GM19035 (cell line): ENCODE results near the gene GFI1.

Experiments used
- ATAC-seq: cut with Tn5 transposase; IDR thresholded peaks from one replicate; pipeline ENCODE4 v1.9.1; 2021; ENCODE audit not compliant: unreplicated experiment

GFI1 gene

GRCh38 chr1:92488832-92489231, 2.1 kb upstream of the GFI1 start:
- ATAC-seq, result no peak

- ATAC-seq, result no peak
Observed at GRCh38 chr1:92488416-92488815, 1.7 kb upstream of the GFI1 start.

GRCh38 chr1:92487078-92487605, 417 bp upstream of the GFI1 start:
- ATAC-seq, result no peak

- peak; percentile 56 for ATAC-seq
Observed at GRCh38 chr1:92485381-92486250, 1.1 kb downstream of the GFI1 start.

- ATAC-seq, result peak; percentile 22
Observed at GRCh38 chr1:92484472-92485380, 2.0 kb downstream of the GFI1 start.

- ATAC-seq, result no peak
Observed at GRCh38 chr1:92483610-92484471, 2.9 kb downstream of the GFI1 start.

GRCh38 chr1:92482665-92483609, 3.8 kb downstream of the GFI1 start:
- no peak for ATAC-seq

- no peak for ATAC-seq
Observed at GRCh38 chr1:92481971-92482664, 4.6 kb downstream of the GFI1 start.

GRCh38 chr1:92481599-92481925, 5.2 kb downstream of the GFI1 start:
- no peak for ATAC-seq

GRCh38 chr1:92480813-92481598, 5.7 kb downstream of the GFI1 start:
- no peak for ATAC-seq

- ATAC-seq, result no peak
Observed at GRCh38 chr1:92480200-92480812, 6.4 kb downstream of the GFI1 start.

GRCh38 chr1:92479587-92479986, 7.1 kb downstream of the GFI1 start:
- no peak for ATAC-seq

GRCh38 chr1:92478393-92478792, 8.3 kb downstream of the GFI1 start:
- no peak for ATAC-seq

- ATAC-seq, result no peak
Observed at GRCh38 chr1:92476071-92476631, 10.6 kb downstream of the GFI1 start.

GRCh38 chr1:92475029-92475428, 11.7 kb downstream of the GFI1 start:
- no peak for ATAC-seq

GRCh38 chr1:92473781-92474495, 12.8 kb downstream of the GFI1 start:
- peak; percentile 70 for ATAC-seq

GRCh38 chr1:92470216-92470615, 16.5 kb downstream of the GFI1 start:
- no peak for ATAC-seq
